ENCODE data around the gene RGPD8.

DNA sequence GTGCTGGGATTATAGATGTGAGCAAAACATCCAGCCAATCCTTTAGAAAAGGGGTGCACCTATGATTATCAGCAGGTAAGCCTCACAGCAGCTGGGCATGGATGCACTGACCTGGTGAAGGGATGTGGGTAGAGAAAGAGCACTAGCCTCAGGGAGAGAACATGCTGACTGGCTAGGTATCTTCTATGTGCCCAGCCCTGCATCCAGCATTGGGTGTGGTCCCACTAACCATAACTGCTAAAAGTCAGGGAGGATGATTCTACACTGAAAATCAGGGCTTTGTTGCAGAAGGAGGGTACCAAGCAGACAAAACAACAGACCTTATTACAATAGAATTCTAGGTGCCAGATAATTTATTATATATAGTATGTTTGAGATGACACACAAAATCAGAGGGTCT, 21.1 kb upstream of the RGPD8 start:
- TF ChIP-seq POLR2A (IDR thresholded peaks at IDR 0.05; ENCODE audit: low read length) (no peak), GATA1 (IDR thresholded peaks at IDR 0.05; ENCODE audit: low read depth, low read length) (no peak)

Data from erythroblast (primary cell).